HG03521 (cell line): ENCODE measurements around the gene HSPA8.
"Not testable (repeated sequence)": the region's sequence is repeated elsewhere in the genome, so short reads cannot be mapped to it uniquely, and the experiment has no call there.

Source experiments
- ATAC-seq: cut with Tn5 transposase; IDR thresholded peaks from one replicate; pipeline ENCODE4 v1.9.1; 2021; ENCODE audit warnings: mild to moderate bottlenecking, moderate library complexity; ENCODE audit not compliant: unreplicated experiment

Gene HSPA8

GRCh38 chr11:123061403-123062157 lies at the start of gene HSPA8:
TSS of gene HSPA8 (minus strand) at chr11:123062136. CDS start at chr11:123061324, 812 bp downstream.
- peak; percentile 8 for ATAC-seq

- no peak for ATAC-seq
These were observed 49.5 kb upstream of the HSPA8 start for GRCh38 chr11:123111465-123111864.

- ATAC-seq: no peak
These were observed 48.5 kb upstream of the HSPA8 start for GRCh38 chr11:123110397-123110796.

GRCh38 chr11:123107945-123108495 lies 46.1 kb upstream of the HSPA8 start:
- no peak for ATAC-seq

- ATAC-seq: no peak
These were observed 42.8 kb upstream of the HSPA8 start for GRCh38 chr11:123104697-123105096.

- ATAC-seq: no peak
These were observed 41.5 kb upstream of the HSPA8 start for GRCh38 chr11:123103326-123103980.

GRCh38 chr11:123100379-123101085 lies 38.6 kb upstream of the HSPA8 start:
- no peak for ATAC-seq

GRCh38 chr11:123098990-123099389 lies 37.1 kb upstream of the HSPA8 start:
- ATAC-seq: no peak

- no peak for ATAC-seq
These were observed 31.8 kb upstream of the HSPA8 start for GRCh38 chr11:123093739-123094138.

- ATAC-seq: no peak
These were observed 29.6 kb upstream of the HSPA8 start for GRCh38 chr11:123091506-123091905.

- ATAC-seq: not testable (repeated sequence)
These were observed 28.2 kb upstream of the HSPA8 start for GRCh38 chr11:123090168-123090567.

- ATAC-seq: not testable (repeated sequence)
These were observed 27.0 kb upstream of the HSPA8 start for GRCh38 chr11:123088896-123089295.

- peak; percentile 91 for ATAC-seq
These were observed 25.7 kb upstream of the HSPA8 start for GRCh38 chr11:123087657-123088056.

GRCh38 chr11:123086305-123086704 lies 24.4 kb upstream of the HSPA8 start:
- no peak for ATAC-seq

GRCh38 chr11:123085497-123085896 lies 23.6 kb upstream of the HSPA8 start:
- ATAC-seq: no peak

GRCh38 chr11:123084454-123084853 lies 22.5 kb upstream of the HSPA8 start:
- no peak for ATAC-seq

GRCh38 chr11:123083623-123084029 lies 21.7 kb upstream of the HSPA8 start:
- ATAC-seq: no peak

GRCh38 chr11:123082977-123083376 lies 21.0 kb upstream of the HSPA8 start:
- ATAC-seq: no peak

- no peak for ATAC-seq
These were observed 18.1 kb upstream of the HSPA8 start for GRCh38 chr11:123080015-123080414.

GRCh38 chr11:123076484-123076883 lies 14.5 kb upstream of the HSPA8 start:
- no peak for ATAC-seq

- no peak for ATAC-seq
These were observed 11.6 kb upstream of the HSPA8 start for GRCh38 chr11:123073343-123074057.
